HepG2 (cell line): ENCODE data around the gene EPC1. TPM values are rescaled to one million over a fixed set of nuclear protein-coding genes. Genes with fewer than 3 reads are reported as not detected.
A peak's percentile ranks its signal among the peaks of the same experiment; 100 is the strongest.

Experiments used
- ARID4A ChIP-seq: sonication (generic); formaldehyde crosslinking; IDR thresholded peaks from 2 replicates; pipeline ENCODE4 v1.5.0; 2020; ENCODE audit warnings: mild to moderate bottlenecking, missing genetic modification reagents, borderline replicate concordance
- ARNTL ChIP-seq: sonication (generic); formaldehyde crosslinking; IDR thresholded peaks from 2 replicates; pipeline ENCODE4 v1.4.0; 2020; ENCODE audit warnings: mild to moderate bottlenecking, missing genetic modification reagents
- DR1 ChIP-seq: sonication (generic); formaldehyde crosslinking; IDR thresholded peaks from 2 replicates; pipeline ENCODE4 v1.8.0; 2021; ENCODE audit warnings: mild to moderate bottlenecking, missing genetic modification reagents, inconsistent platforms
- KAT7 ChIP-seq: IDR thresholded peaks from 2 replicates; pipeline ENCODE4 v1.6.1; 2018; ENCODE audit warnings: borderline replicate concordance, missing compliant biosample characterization
- KLF16 ChIP-seq, 2 experiments: sonication (generic) in 1 of 2; formaldehyde crosslinking in 1 of 2; IDR thresholded peaks; 2 replicates each; pipeline versions ENCODE4 v1.6.1 to v1.8.0; 2016 to 2023; ENCODE audit warnings: missing genetic modification reagents in 2 of 2, missing compliant biosample characterization in 1 of 2
- MAF1 ChIP-seq: sonication (generic); formaldehyde crosslinking; IDR thresholded peaks from 2 replicates; pipeline ENCODE4 v1.5.0; 2020; ENCODE audit warnings: missing genetic modification reagents, borderline replicate concordance
- RARA ChIP-seq: IDR thresholded peaks from 2 replicates; pipeline ENCODE4 v1.6.1; 2016; ENCODE audit warnings: missing genetic modification reagents, missing compliant biosample characterization
- RFXAP ChIP-seq: sonication (generic); formaldehyde crosslinking; IDR thresholded peaks from 2 replicates; pipeline ENCODE4 v1.4.0; 2020; ENCODE audit warnings: missing genetic modification reagents, borderline replicate concordance
- SALL1 ChIP-seq: sonication (generic); formaldehyde crosslinking; IDR thresholded peaks from 2 replicates; pipeline ENCODE4 v1.8.0; 2022; ENCODE audit warnings: mild to moderate bottlenecking, missing genetic modification reagents
- SOX13 ChIP-seq, 3 experiments: fragments of 450-650 bp in 1 of 3; sonication (generic) in 1 of 3; formaldehyde crosslinking in 1 of 3; IDR thresholded peaks in 2 of 3; conservative IDR thresholded peaks in 1 of 3; 2 replicates each; pipeline versions ENCODE4 v1.5.0 to v1.6.1; 2016 to 2020; ENCODE audit warnings: antibody characterized with exemption in 1 of 3, mild to moderate bottlenecking in 1 of 3, missing compliant biosample characterization in 1 of 3, missing genetic modification reagents in 1 of 3, moderate library complexity in 1 of 3
- THAP9 ChIP-seq: sonication (generic); formaldehyde crosslinking; IDR thresholded peaks from 2 replicates; pipeline ENCODE4; 2020; ENCODE audit warnings: missing genetic modification reagents, mild to moderate bottlenecking, borderline replicate concordance
- XRCC5 ChIP-seq: fragments of 200-400 bp; formaldehyde crosslinking; optimal IDR thresholded peaks from 2 replicates; pipeline ENCODE3; 2017; ENCODE audit warnings: mild to moderate bottlenecking, low read length
- YY1 ChIP-seq: IDR thresholded peaks from 2 replicates; pipeline ENCODE4 v1.6.1; 2011; ENCODE audit warnings: low read length, low read depth, moderate library complexity, mild to moderate bottlenecking; ENCODE audit not compliant: insufficient read depth, insufficient replicate concordance
- ZNF253 ChIP-seq: sonication (generic); formaldehyde crosslinking; IDR thresholded peaks from 2 replicates; pipeline ENCODE4 v1.8.0; 2022; ENCODE audit warnings: mild to moderate bottlenecking, missing genetic modification reagents, borderline replicate concordance
- ZNF629 ChIP-seq: sonication (generic); formaldehyde crosslinking; conservative IDR thresholded peaks from 2 replicates; pipeline ENCODE4 v1.5.0; 2020; ENCODE audit warnings: missing genetic modification reagents
- ZNF674 ChIP-seq: sonication (generic); formaldehyde crosslinking; IDR thresholded peaks from 2 replicates; pipeline ENCODE4 v1.5.0; 2020; ENCODE audit warnings: low read depth, mild to moderate bottlenecking, missing genetic modification reagents
- ZNF75D ChIP-seq: sonication (generic); formaldehyde crosslinking; IDR thresholded peaks from 2 replicates; pipeline ENCODE4 v1.8.1; 2023; ENCODE audit warnings: missing genetic modification reagents, mild to moderate bottlenecking, borderline replicate concordance
- ZUFSP ChIP-seq: sonication (generic); formaldehyde crosslinking; IDR thresholded peaks from 2 replicates; pipeline ENCODE4 v1.9.0; 2021; ENCODE audit warnings: missing genetic modification reagents, mild to moderate bottlenecking, borderline replicate concordance
- polyA plus RNA-seq, 8 experiments: library from polyadenylated mRNA; depleted of rRNA in 3 of 8; stranded (reverse) in 7 of 8; unstranded in 1 of 8; fragments of >200 nt; fragmentation: Illumina TruSeq in 4 of 8; extraction: Trizol in 4 of 8; gene quantifications; 2 replicates each; pipeline versions ENCODE4 v1.2.1 to v1.2.3, GENCODE V29; 2011 to 2016; ENCODE audit warnings: low read depth in 4 of 8, missing spikeins in 1 of 8, mixed read lengths in 1 of 8; ENCODE audit not compliant: insufficient read depth in 1 of 8
- total RNA-seq, 5 experiments: library from RNA; depleted of rRNA; stranded (reverse); fragments of >200 nt; fragmentation: Illumina TruSeq; extraction: Trizol; gene quantifications; 2 replicates each; pipeline ENCODE4 v1.2.3, GENCODE V29; 2016; ENCODE audit warnings: low read depth in 1 of 5

The EPC1 gene
- total and polyA plus RNA-seq, 2 of the 13 experiments (the other 11 are each of a cell fraction or from before 2014, with no cell fraction given): 28.7 to 44.2 TPM

- peak; percentile 80 for TF ChIP-seq XRCC5
- TF ChIP-seq THAP9 (CRISPR knock-in tag): no peak; the same call in 1 of the 2 replicates
- TF ChIP-seq ZUFSP (CRISPR knock-in tag): no peak
- 0 out of 2 replicates have a peak, but pooled peaks have one; percentile 22 for TF ChIP-seq DR1 (CRISPR knock-in tag)
- TF ChIP-seq ZNF629 (CRISPR knock-in tag): no peak
- peak in 1 of 2 experiments; percentile 54; a peak in 1 of 4 replicates for TF ChIP-seq KLF16 (CRISPR knock-in tag; IDR thresholded peaks at IDR 0.05)
- peak; percentile 43; the same call in 1 of the 2 replicates for TF ChIP-seq KAT7 (CRISPR knock-in tag)
- TF ChIP-seq ZNF253: no peak
- TF ChIP-seq SOX13 (IDR thresholded peaks at IDR 0.05): no peak; the same call in 1 of the 2 replicates
- TF ChIP-seq SOX13 (CRISPR knock-in tag; conservative IDR thresholded peaks at IDR 0.05 in 1 of 2, IDR thresholded peaks at IDR 0.05 in 1 of 2): peak in 1 of 2 experiments; percentile 32; a peak in 1 of 4 replicates
- TF ChIP-seq ARNTL: 0 out of 2 replicates have a peak, but pooled peaks have one; percentile 27
- TF ChIP-seq SALL1: peak; percentile 67
- TF ChIP-seq ZNF674: no peak
- peak; percentile 47; the same call in 1 of the 2 replicates for TF ChIP-seq RFXAP (CRISPR knock-in tag)
- TF ChIP-seq ZNF75D (CRISPR knock-in tag): no peak
- peak; percentile 60; the same call in 1 of the 2 replicates for TF ChIP-seq ARID4A (CRISPR knock-in tag)
- TF ChIP-seq RARA: no peak
- peak; percentile 72 for TF ChIP-seq YY1
- no peak for TF ChIP-seq MAF1 (CRISPR knock-in tag)
These were observed 31.7 kb upstream of the EPC1 start (continued) for GRCh38 chr10:32378363-32379317.
